Heart right ventricle (tissue), 16 donors: ENCODE results near the gene RASAL2. TPM values are rescaled to one million over a fixed set of nuclear protein-coding genes. Genes with fewer than 3 reads are reported as not detected.

ENCODE experiments used
- ATAC-seq, 8 donors: fragments of 200-7000 bp; cut with Tn5 transposase; one replicate each; pipeline ENCODE4 v1.9.1; 2020; ENCODE audit warnings: mild to moderate bottlenecking in 8 of 8, moderate library complexity in 8 of 8, moderate number of reproducible peaks in 1 of 8
- DNase-seq, 2 donors: peaks; one replicate each; pipeline ENCODE4 v3.0.0-alpha.2; 2020
- H3K27ac ChIP-seq, 10 donors: fragments of 200-600 bp; sonication (generic) in 2 of 10; one replicate each; pipeline versions ENCODE4 v1.5.0 to v1.8.0; 2020 to 2022; ENCODE audit warnings: mild to moderate bottlenecking in 3 of 10
- H3K27me3 ChIP-seq, 7 donors: fragments of 200-600 bp; one replicate each; pipeline ENCODE4 v1.8.0; 2021 to 2022; ENCODE audit warnings: mild to moderate bottlenecking in 2 of 7
- H3K36me3 ChIP-seq, 9 donors: fragments of 200-600 bp; sonication (generic) in 1 of 9; one replicate each; pipeline versions ENCODE4 v1.5.0 to v1.8.0; 2020 to 2022; ENCODE audit warnings: mild to moderate bottlenecking in 2 of 9
- H3K4me1 ChIP-seq, 9 donors: fragments of 200-600 bp; sonication (generic) in 1 of 9; one replicate each; pipeline versions ENCODE4 v1.5.0 to v1.8.0; 2020 to 2022; ENCODE audit warnings: mild to moderate bottlenecking in 4 of 9
- H3K4me3 ChIP-seq, 10 donors: fragments of 200-600 bp; sonication (generic) in 2 of 10; one replicate each; pipeline versions ENCODE4 v1.5.0 to v1.8.0; 2020 to 2022; ENCODE audit warnings: mild to moderate bottlenecking in 7 of 10, moderate library complexity in 2 of 10
- H3K9me3 ChIP-seq, 11 donors: fragments of 200-600 bp in 10 of 11; sonication (generic) in 2 of 11; one replicate each; pipeline versions ENCODE4 v1.5.0 to v1.8.0; 2013 to 2022; ENCODE audit warnings: mild to moderate bottlenecking in 2 of 11, control low read depth in 1 of 11, moderate library complexity in 1 of 11
- WGBS, 2 donors: extraction: QIAGEN DNeasy Blood & Tissue Kit; methylation state at CpG; one replicate each; pipeline ENCODE4 v1.1.7; 2013; ENCODE audit warnings: inconsistent platforms in 1 of 2; 5-methylcytosine and 5-hydroxymethylcytosine counted together
- intact Hi-C, 10 donors: fragments of 100-400 bp; cut with DNase I; formaldehyde crosslinking; loops; one replicate each; pipeline versions ENCODE4 v1.11.1 to v1.14.2; 2022
- polyA plus RNA-seq, 2 donors: library from polyadenylated mRNA; stranded (reverse); fragments of 200-250 nt; gene quantifications; one replicate each; pipeline ENCODE4 v1.2.3, GENCODE V29; 2013
- total RNA-seq, 10 donors: library from RNA; stranded (reverse); fragmentation: NEBNext Ultra II Directional in 3 of 10; extraction: Animal tissue kit (Norgen Biotek cat#: 25700) in 3 of 10; gene quantifications; one replicate each; pipeline versions ENCODE4 v1.2.1 to v1.2.4, GENCODE V29; 2021 to 2023
- TF ChIP-seq, protein P1 (sequence below), 9 donors: fragments of 200-600 bp; sonication (generic) in 2 of 9; IDR thresholded peaks; one replicate each; pipeline versions ENCODE4 v1.5.0 to v1.8.0; 2021 to 2022; ENCODE audit warnings: antibody characterized with exemption in 9 of 9, mild to moderate bottlenecking in 5 of 9, moderate library complexity in 1 of 9
- donor health status: Arrhythmogenic right ventricular cardiomyopathy.
- donor health status: ischemic (EF 13 %, LVEDD 7.1; RV severe dilation, severe dysfunction).
- donor health status: healthy with polysubstance abuse.
- donor health status: DM: no; HTN: yes; CAD: no.
- donor health status: DM: no; HTN: no; CAD: no.
- donor health status: ischemic (EF 25% LVEDD 6.9; RV normal size, moderate dysfunction).
- donor health status: ischemic (EF 25% LVEDD 5.7; RV mildly dilated, moderate dysfunction).
- donor health status: healthy.
- donor health status: DM: yes; HTN: yes; CAD: no.
- donor health status: Ischemic cardiomyopathy.
- donor health status: ischemic (EF 35%, LVEDD 5.7; RV mildly dilated, moderate dysfunction).
- donor health status: nonischemic (EF 11% LVEDD 7.7; RV severe dilation, severe dysfunction).
- donor health status: DM: yes; HTN: yes; CAD: no.
- donor health status: PGD.
- donor health status: ischemic (EF 29% LVEDD 5.4; RV normal size, mild dysfunction).
- donor health status: nonischemic (EF 23%, LVEDD 6.1; RV moderate dilation, normal function).

The RASAL2 gene
- total and polyA plus RNA-seq, 12 donors, result 3.5 to 59.8 (median 36.2) TPM

DNA sequence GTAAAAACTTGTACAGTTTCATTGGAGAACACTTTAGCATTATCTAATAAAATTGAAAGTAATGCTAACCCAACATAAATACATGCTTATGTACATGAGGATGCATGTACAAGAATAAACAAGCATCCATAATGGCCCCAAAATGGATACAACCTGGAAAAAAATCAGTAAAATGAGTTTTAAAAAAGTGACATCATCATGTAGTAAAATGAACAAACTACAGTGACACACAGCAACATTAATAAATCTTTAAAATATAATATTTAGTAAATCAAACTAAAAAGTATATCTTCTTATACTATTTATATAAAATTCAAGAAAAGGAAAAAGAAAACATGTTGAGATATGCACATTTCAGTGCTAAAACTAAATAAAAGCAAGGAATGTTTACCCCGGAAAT, 262.4 kb downstream of the RASAL2 start:
- no peak for ATAC-seq
- Histone ChIP-seq H3K4me3 (no peak overlapping the region), H3K4me1 (peaks cover 0 to 37% (median 6%) of the 10 kb centered on the region in 9 donors), H3K27ac (no peak overlapping the region), H3K36me3 (no peaks in the 10 kb centered on the region), H3K9me3 (peaks cover 0 to 12% (median 3%) of the 10 kb centered on the region in 11 donors), H3K27me3 (no peaks in the 10 kb centered on the region)
- 93 to 97% methylated on average over 1 of the region's 1 CpG for WGBS, 2 donors
- DNase-seq, result no peak
- TF ChIP-seq, protein P1, sequence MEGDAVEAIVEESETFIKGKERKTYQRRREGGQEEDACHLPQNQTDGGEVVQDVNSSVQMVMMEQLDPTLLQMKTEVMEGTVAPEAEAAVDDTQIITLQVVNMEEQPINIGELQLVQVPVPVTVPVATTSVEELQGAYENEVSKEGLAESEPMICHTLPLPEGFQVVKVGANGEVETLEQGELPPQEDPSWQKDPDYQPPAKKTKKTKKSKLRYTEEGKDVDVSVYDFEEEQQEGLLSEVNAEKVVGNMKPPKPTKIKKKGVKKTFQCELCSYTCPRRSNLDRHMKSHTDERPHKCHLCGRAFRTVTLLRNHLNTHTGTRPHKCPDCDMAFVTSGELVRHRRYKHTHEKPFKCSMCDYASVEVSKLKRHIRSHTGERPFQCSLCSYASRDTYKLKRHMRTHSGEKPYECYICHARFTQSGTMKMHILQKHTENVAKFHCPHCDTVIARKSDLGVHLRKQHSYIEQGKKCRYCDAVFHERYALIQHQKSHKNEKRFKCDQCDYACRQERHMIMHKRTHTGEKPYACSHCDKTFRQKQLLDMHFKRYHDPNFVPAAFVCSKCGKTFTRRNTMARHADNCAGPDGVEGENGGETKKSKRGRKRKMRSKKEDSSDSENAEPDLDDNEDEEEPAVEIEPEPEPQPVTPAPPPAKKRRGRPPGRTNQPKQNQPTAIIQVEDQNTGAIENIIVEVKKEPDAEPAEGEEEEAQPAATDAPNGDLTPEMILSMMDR (IDR thresholded peaks at IDR 0.05), result no peak
- intact Hi-C loops, result no loop called here

- DNase-seq, result no peak
- peaks cover 0 to 28% (median 5%) of the 10 kb centered on the region in 9 donors for H3K4me1 ChIP-seq
- ATAC-seq, result no peak
- no peaks in the 10 kb centered on the region for H3K27me3 ChIP-seq
- intact Hi-C loops, result no loop called here
- 93 to 94% methylated on average over 1 of the region's 1 CpG for WGBS, 2 donors
- no peak overlapping the region for H3K4me3 ChIP-seq
- TF ChIP-seq, protein P1 (IDR thresholded peaks at IDR 0.05), result no peak
- H3K27ac ChIP-seq, result no peak overlapping the region
- H3K9me3 ChIP-seq, result peaks cover 0 to under 1% (median 0%) of the 10 kb centered on the region in 11 donors
- H3K36me3 ChIP-seq, result no peaks in the 10 kb centered on the region
These were observed 264.6 kb downstream of the RASAL2 start for GRCh38 chr1:178358456-178358855.

GRCh38 chr1:178360421-178360820, 266.5 kb downstream of the RASAL2 start:
- WGBS, 2 donors, result 87 to 92% methylated on average over 4 of the region's 4 CpGs
- H3K36me3 ChIP-seq, result no peaks in the 10 kb centered on the region
- no peak overlapping the region for H3K4me3 ChIP-seq
- intact Hi-C loops, result no loop called here
- peaks cover 0 to 16% (median 3%) of the 10 kb centered on the region in 9 donors for H3K4me1 ChIP-seq
- TF ChIP-seq, protein P1 (IDR thresholded peaks at IDR 0.05), result no peak
- H3K27ac ChIP-seq, result no peak overlapping the region
- ATAC-seq, result no peak
- no peaks in the 10 kb centered on the region for H3K9me3 ChIP-seq
- H3K27me3 ChIP-seq, result no peaks in the 10 kb centered on the region
- no peak for DNase-seq

GRCh38 chr1:178361847-178362246, 267.9 kb downstream of the RASAL2 start:
- Histone ChIP-seq H3K4me1 (peaks cover 0 to 16% (median 3%) of the 10 kb centered on the region in 9 donors), H3K9me3 (no peaks in the 10 kb centered on the region), H3K27me3 (no peaks in the 10 kb centered on the region), H3K36me3 (no peaks in the 10 kb centered on the region), H3K27ac (no peak overlapping the region), H3K4me3 (no peak overlapping the region)
- 97 to 99% methylated on average over 6 of the region's 6 CpGs for WGBS, 2 donors
- DNase-seq (no peak), ATAC-seq (no peak)
- intact Hi-C loops, result no loop called here
- TF ChIP-seq, protein P1 (IDR thresholded peaks at IDR 0.05), result no peak
